H1 (cell line): ENCODE results near the gene OS9. TPM values are rescaled to one million over a fixed set of nuclear protein-coding genes. Genes with fewer than 3 reads are reported as not detected.
A peak's percentile ranks its signal among the peaks of the same experiment; 100 is the strongest.

Source experiments
- CTCF ChIA-PET: fragments of 300-600 bp; sonication (Branson Sonifier 250); formaldehyde crosslinking; loops from one replicate; lab custom pipeline; 2021; ENCODE audit not compliant: partially characterized antibody; lab: Charles Lee
- POLR2A ChIA-PET: fragments of 300-600 bp; sonication (Branson Sonifier 250); formaldehyde crosslinking; loops from one replicate; lab custom pipeline; 2021; ENCODE audit warnings: inconsistent platforms; ENCODE audit not compliant: partially characterized antibody; lab: Charles Lee
- DNase-seq, 2 experiments: peaks; one replicate each; pipeline versions ENCODE4 v3.0.0 to v3.0.0-alpha.2; 2010 to 2022; ENCODE audit warnings: low spot score in 2 of 2, low read depth in 1 of 2, mixed read lengths in 1 of 2
- FAIRE-seq: peaks from 2 replicates; lab custom pipeline; 2011; peaks lifted over from hg19 to GRCh38; lab: Jason Lieb, UNC
- H2AFZ ChIP-seq: 2 replicates; pipeline ENCODE4 v1.8.1; 2012; ENCODE audit warnings: low read length, inconsistent platforms
- H2AK5ac ChIP-seq: 2 replicates; pipeline ENCODE4 v1.6.1; 2013; ENCODE audit warnings: low read depth, low read length
- H2BK120ac ChIP-seq: replicated peaks from 2 replicates; pipeline ENCODE3; 2013; ENCODE audit warnings: low read depth, low read length, inconsistent platforms
- H2BK12ac ChIP-seq: 2 replicates; pipeline ENCODE4 v1.6.1; 2013; ENCODE audit warnings: low read depth, low read length
- H2BK15ac ChIP-seq: 2 replicates; pipeline ENCODE4 v1.6.1; 2013; ENCODE audit warnings: low read length
- H2BK20ac ChIP-seq: 2 replicates; pipeline ENCODE4 v1.6.1; 2013; ENCODE audit warnings: low read length
- H2BK5ac ChIP-seq: 2 replicates; pipeline ENCODE4 v1.6.1; 2013; ENCODE audit warnings: low read depth, low read length
- H3K14ac ChIP-seq: 2 replicates; pipeline ENCODE4 v1.6.1; 2013; ENCODE audit warnings: inconsistent platforms; ENCODE audit not compliant: insufficient read length
- H3K18ac ChIP-seq: 2 replicates; pipeline ENCODE4 v1.6.1; 2013; ENCODE audit warnings: low read length; ENCODE audit errors: extremely low read depth
- H3K23ac ChIP-seq: 2 replicates; pipeline ENCODE4 v1.6.1; 2013; ENCODE audit warnings: inconsistent platforms; ENCODE audit not compliant: insufficient read length
- H3K23me2 ChIP-seq: 2 replicates; pipeline ENCODE4 v1.6.1; 2013; ENCODE audit warnings: low read depth, low read length
- H3K27ac ChIP-seq: 2 replicates; pipeline ENCODE4 v1.6.1; 2011; ENCODE audit warnings: low read depth, low read length, inconsistent platforms
- H3K27me3 ChIP-seq, 4 experiments: replicated peaks in 1 of 4; 1 replicate in 1 of 4; 2 replicates in 3 of 4; pipeline versions ENCODE4 v1.6.1 to v1.8.1; 2011 to 2013; ENCODE audit warnings: low read length in 3 of 4, mild to moderate bottlenecking in 3 of 4, inconsistent platforms in 2 of 4, mixed read lengths in 2 of 4, moderate library complexity in 1 of 4; ENCODE audit not compliant: control insufficient read depth in 3 of 4, insufficient read depth in 3 of 4; ENCODE audit errors: extremely low read depth in 1 of 4
- H3K36me3 ChIP-seq, 4 experiments: 2 replicates each; pipeline versions ENCODE4 v1.6.1 to v1.8.1; 2011 to 2013; ENCODE audit warnings: mild to moderate bottlenecking in 4 of 4, low read length in 3 of 4, moderate library complexity in 2 of 4, control low read depth in 1 of 4, inconsistent platforms in 1 of 4; ENCODE audit not compliant: insufficient read depth in 4 of 4, control insufficient read depth in 2 of 4
- H3K4ac ChIP-seq: replicated peaks from 2 replicates; pipeline ENCODE3; 2013; ENCODE audit warnings: low read length, low read depth, mixed read lengths, inconsistent platforms; ENCODE audit not compliant: insufficient read length
- H3K4me1 ChIP-seq, 4 experiments: replicated peaks in 1 of 4; 1 replicate in 1 of 4; 2 replicates in 3 of 4; pipeline versions ENCODE4 v1.6.1 to v1.8.1; 2011 to 2013; ENCODE audit warnings: low read length in 3 of 4, inconsistent platforms in 2 of 4, mixed read lengths in 1 of 4; ENCODE audit not compliant: insufficient read depth in 4 of 4, control insufficient read depth in 3 of 4
- H3K4me2 ChIP-seq, 2 experiments: 2 replicates each; pipeline versions ENCODE4 v1.6.1 to v1.8.1; 2011 to 2013; ENCODE audit warnings: low read depth in 2 of 2, low read length in 2 of 2, control low read depth in 1 of 2, inconsistent platforms in 1 of 2, mild to moderate bottlenecking in 1 of 2; ENCODE audit not compliant: insufficient read depth in 1 of 2
- H3K4me3 ChIP-seq, 4 experiments: fragments of 200-600, 300-600 bp in 1 of 4; sonication (generic), shearing (Covaris generic), sonication (Bioruptor Twin) in 1 of 4; 2 replicates each; pipeline versions ENCODE4 v1.5.1 to v1.8.1; 2011 to 2016; ENCODE audit warnings: low read length in 4 of 4, low read depth in 3 of 4, control low read depth in 2 of 4, inconsistent platforms in 2 of 4, mild to moderate bottlenecking in 2 of 4, mixed read lengths in 1 of 4, moderate library complexity in 1 of 4; ENCODE audit not compliant: insufficient read depth in 2 of 4; ENCODE audit errors: extremely low read depth in 1 of 4
- H3K56ac ChIP-seq: replicated peaks from 2 replicates; pipeline ENCODE3; 2013; ENCODE audit warnings: low read depth, mild to moderate bottlenecking, mixed read lengths, low read length, inconsistent platforms; ENCODE audit not compliant: insufficient read length
- H3K79me1 ChIP-seq: 2 replicates; pipeline ENCODE4 v1.6.1; 2013; ENCODE audit warnings: low read depth, low read length, control low read depth
- H3K79me2 ChIP-seq, 2 experiments: 2 replicates each; pipeline versions ENCODE4 v1.6.1 to v1.8.1; 2012 to 2013; ENCODE audit warnings: low read length in 2 of 2, mild to moderate bottlenecking in 2 of 2, inconsistent platforms in 1 of 2; ENCODE audit not compliant: insufficient read depth in 2 of 2, control insufficient read depth in 1 of 2
- H3K9ac ChIP-seq, 4 experiments: replicated peaks in 1 of 4; 1 replicate in 1 of 4; 2 replicates in 3 of 4; pipeline versions ENCODE4 v1.6.1 to v1.8.1; 2011 to 2013; ENCODE audit warnings: low read depth in 3 of 4, low read length in 3 of 4, control low read depth in 2 of 4, mild to moderate bottlenecking in 2 of 4, moderate library complexity in 2 of 4, inconsistent platforms in 1 of 4; ENCODE audit errors: extremely low read depth in 1 of 4
- H3K9me3 ChIP-seq, 2 experiments: 2 replicates each; pipeline versions ENCODE4 v1.6.1 to v1.8.1; 2012 to 2013; ENCODE audit warnings: mild to moderate bottlenecking in 2 of 2, moderate library complexity in 2 of 2, control low read depth in 1 of 2, inconsistent platforms in 1 of 2, low read depth in 1 of 2, low read length in 1 of 2, mixed read lengths in 1 of 2; ENCODE audit not compliant: insufficient read depth in 2 of 2
- H4K20me1 ChIP-seq, 2 experiments: replicated peaks in 1 of 2; 2 replicates each; pipeline versions ENCODE3 to v1.8.1; 2011 to 2013; ENCODE audit warnings: inconsistent platforms in 2 of 2, low read length in 2 of 2, mild to moderate bottlenecking in 1 of 2; ENCODE audit not compliant: insufficient read depth in 2 of 2, control insufficient read depth in 1 of 2
- H4K5ac ChIP-seq: 2 replicates; pipeline ENCODE4 v1.6.1; 2013; ENCODE audit warnings: low read length, low read depth, mixed read lengths, inconsistent platforms; ENCODE audit not compliant: insufficient read length
- H4K8ac ChIP-seq: 2 replicates; pipeline ENCODE4 v1.8.0; 2013; ENCODE audit warnings: mild to moderate bottlenecking, moderate library complexity, low read length, inconsistent platforms; ENCODE audit not compliant: insufficient read depth; ENCODE audit errors: extremely low read depth
- H4K91ac ChIP-seq: replicated peaks from 2 replicates; pipeline ENCODE3; 2013; ENCODE audit warnings: low read length, mixed read lengths, inconsistent platforms; ENCODE audit not compliant: insufficient read length
- ATF3 ChIP-seq: IDR thresholded peaks from 2 replicates; pipeline ENCODE4 v1.6.1; 2011; ENCODE audit warnings: low read depth, mild to moderate bottlenecking, low read length; ENCODE audit not compliant: insufficient read depth
- BRCA1 ChIP-seq: IDR thresholded peaks from 2 replicates; pipeline ENCODE4 v1.6.1; 2012; ENCODE audit warnings: low read depth, low read length, improper control_type of control experiment
- CEBPB ChIP-seq: IDR thresholded peaks from 2 replicates; pipeline ENCODE4 v1.6.1; 2012; ENCODE audit warnings: low read depth, low read length
- FOSL1 ChIP-seq: IDR thresholded peaks from 2 replicates; pipeline ENCODE4 v1.6.1; 2011; ENCODE audit warnings: mild to moderate bottlenecking, low read depth, low read length, moderate library complexity; ENCODE audit not compliant: insufficient read depth
- JUND ChIP-seq: IDR thresholded peaks from 2 replicates; pipeline ENCODE4 v1.6.1; 2011; ENCODE audit warnings: mild to moderate bottlenecking, improper control_type of control experiment, low read length
- RFX5 ChIP-seq: IDR thresholded peaks from 2 replicates; pipeline ENCODE4 v1.6.1; 2011; ENCODE audit warnings: low read depth, low read length, improper control_type of control experiment, borderline replicate concordance
- SAP30 ChIP-seq: fragments of 300-600 bp; sonication (generic); IDR thresholded peaks from 2 replicates; pipeline ENCODE4 v1.7.1; 2012; ENCODE audit warnings: low read length, moderate library complexity, mild to moderate bottlenecking, inconsistent platforms; ENCODE audit not compliant: insufficient read depth, insufficient replicate concordance
- SP2 ChIP-seq: IDR thresholded peaks from 2 replicates; pipeline ENCODE4 v1.6.1; 2012; ENCODE audit warnings: mild to moderate bottlenecking, low read length, inconsistent platforms
- SP4 ChIP-seq: IDR thresholded peaks from 2 replicates; pipeline ENCODE4 v1.6.1; 2012; ENCODE audit warnings: low read length, inconsistent platforms
- TAF7 ChIP-seq: optimal IDR thresholded peaks from 2 replicates; pipeline ENCODE3; 2011; ENCODE audit warnings: low read depth, mild to moderate bottlenecking, inconsistent platforms, low read length, moderate library complexity, borderline replicate concordance
- TCF12 ChIP-seq: IDR thresholded peaks from 2 replicates; pipeline ENCODE4 v1.6.1; 2011; ENCODE audit warnings: low read depth, mild to moderate bottlenecking, low read length
- YY1 ChIP-seq: IDR thresholded peaks from 2 replicates; pipeline ENCODE4 v1.6.1; 2011; ENCODE audit warnings: low read depth, mild to moderate bottlenecking, low read length
- WGBS, 2 experiments: shearing (Covaris generic) in 1 of 2; methylation state at CpG; one replicate each; pipeline versions ENCODE4 v1.1.6 to v1.1.7; 2013 to 2015; ENCODE audit warnings: low lambda C conversion rate in 2 of 2, mixed read lengths in 2 of 2, inconsistent platforms in 1 of 2, low coverage in 1 of 2, missing lambda C conversion rate in 1 of 2; ENCODE audit not compliant: insufficient replicate concordance in 2 of 2, insufficient coverage in 1 of 2, insufficient read length in 1 of 2; ENCODE audit errors: extremely low coverage in 1 of 2, missing lambda C conversion rate in 1 of 2; 5-methylcytosine and 5-hydroxymethylcytosine counted together
- polyA plus RNA-seq, 7 experiments: library from polyadenylated mRNA; depleted of rRNA in 3 of 7; stranded (reverse) in 5 of 7; unstranded in 2 of 7; fragments of >200 nt in 5 of 7; fragments of 200-250 nt in 2 of 7; gene quantifications; 1 replicate in 5 of 7; 2 replicates in 1 of 7; 4 replicates in 1 of 7; pipeline versions ENCODE4 v1.2.1 to v1.2.3, GENCODE V29; 2011 to 2013; ENCODE audit warnings: missing spikeins in 2 of 7, mixed read lengths in 2 of 7
- total RNA-seq: library from RNA; stranded (reverse); fragmentation: NEBNext Ultra II Directional; extraction: Animal tissue kit (Norgen Biotek cat#: 25700); gene quantifications from 2 replicates; pipeline ENCODE4 v1.2.1, GENCODE V29; 2021

Gene OS9
- total and polyA plus RNA-seq, 2 of the 8 experiments (the other 6 are each of a cell fraction or from before 2014, with no cell fraction given) = 71.0 to 108 TPM

DNA sequence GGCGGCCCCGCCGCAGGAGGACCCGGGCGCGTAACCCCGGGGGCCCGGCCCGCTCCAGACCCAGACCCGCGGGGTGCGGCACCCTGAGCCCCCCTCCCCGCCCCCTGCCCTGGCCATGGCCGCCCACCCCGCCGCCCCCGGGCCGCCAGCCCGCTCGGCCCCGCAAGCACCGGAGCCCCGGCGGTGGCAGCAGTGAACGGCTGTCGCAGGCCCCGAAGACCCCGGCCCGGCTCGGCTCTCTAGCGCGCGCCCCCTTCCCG lies 61.2 kb downstream of the OS9 start:
- no CpG with 5 or more reads among the region's 34 CpGs for WGBS, 2 experiments
- H3K9me3 ChIP-seq = no peaks in the 10 kb centered on the region
- H3K4ac ChIP-seq = no peak overlapping the region
- H2BK20ac ChIP-seq = no peak overlapping the region
- POLR2A ChIA-PET = interaction anchor here (1.0 to 3.3 kb wide), 4 partner anchors 10 to 235 kb away, joined by 3 to 25 read pairs (median 6); partner anchors contain the start of genes DDIT3, EEF1AKMT3, METTL1 and TSPAN31
- peaks cover 15% of the 10 kb centered on the region; the same call in 1 of the 2 replicates for H3K79me1 ChIP-seq
- H3K18ac ChIP-seq = no peak overlapping the region
- peaks cover 18% of the 10 kb centered on the region for H3K23me2 ChIP-seq
- peak overlapping the region in 1 of 2 experiments; percentile 99; a peak in 2 of 4 replicates for H3K4me2 ChIP-seq
- H3K14ac ChIP-seq = no peak overlapping the region
- DNase-seq = no peak
- no peak overlapping the region for H2BK12ac ChIP-seq
- H3K27me3 ChIP-seq = peaks cover 8 to 33% (median 26%) of the 10 kb centered on the region in 4 experiments
- no peak overlapping the region for H2AK5ac ChIP-seq
- H2BK15ac ChIP-seq = no peak overlapping the region
- peaks cover 3 to 10% (median 8%) of the 10 kb centered on the region in 4 experiments; a peak in 6 of 8 replicates for H3K36me3 ChIP-seq
- H2BK120ac ChIP-seq = no peak overlapping the region
- no peak overlapping the region for H3K23ac ChIP-seq
- CTCF ChIA-PET = interaction anchor here (1.0 to 1.4 kb wide), 2 partner anchors 39 to 135 kb away, joined by 3 to 5 read pairs; no protein-coding TSS in a partner anchor
- H4K5ac ChIP-seq = no peak overlapping the region
- peaks cover 3 to 26% (median 7%) of the 10 kb centered on the region in 4 experiments; a peak in 6 of 7 replicates for H3K4me1 ChIP-seq
- no peak for FAIRE-seq
- no peak overlapping the region for H3K56ac ChIP-seq
- H3K4me3 ChIP-seq = peak overlapping the region; percentile 25 to 96 (median 56); a peak in 6 of 8 replicates
- no peak overlapping the region for H3K27ac ChIP-seq
- no peak overlapping the region for H4K8ac ChIP-seq
- H2BK5ac ChIP-seq = no peak overlapping the region
- peaks cover 12 to 19% of the 10 kb centered on the region in 2 experiments for H3K79me2 ChIP-seq
- H3K9ac ChIP-seq = no peak overlapping the region
- H4K20me1 ChIP-seq = peaks cover 3 to 14% of the 10 kb centered on the region in 2 experiments
- H2AFZ ChIP-seq = no peak overlapping the region
- H4K91ac ChIP-seq = no peak overlapping the region
- TF ChIP-seq TAF7 (no peak), SP2 (no peak), ATF3 (no peak), CEBPB (no peak), BRCA1 (no peak), RFX5 (no peak), TCF12 (no peak), JUND (no peak), SAP30 (no peak), SP4 (no peak), YY1 (no peak), FOSL1 (no peak)
